Effector memory CD4-positive, alpha-beta T cell (primary cell): ENCODE measurements around the gene ATAD3A.
"Not testable (repeated sequence)": the region's sequence is repeated elsewhere in the genome, so short reads cannot be mapped to it uniquely, and the experiment has no call there.

Experiments used
- DNase-seq, 3 donors: peaks; one replicate each; pipeline ENCODE4 v3.0.0-alpha.2; 2020
- H3K27ac ChIP-seq: 2 replicates; pipeline ENCODE4 v1.7.0; 2013; ENCODE audit warnings: mild to moderate bottlenecking, low read length, moderate library complexity; ENCODE audit not compliant: insufficient read depth, poor library complexity, severe bottlenecking
- H3K27me3 ChIP-seq: replicated peaks from 2 replicates; pipeline ENCODE4 v1.7.0; 2013; ENCODE audit warnings: mild to moderate bottlenecking, low read length; ENCODE audit not compliant: insufficient read depth, control insufficient read depth, poor library complexity, severe bottlenecking
- H3K36me3 ChIP-seq: 2 replicates; pipeline ENCODE4 v1.7.0; 2013; ENCODE audit warnings: mild to moderate bottlenecking, low read length, moderate library complexity; ENCODE audit not compliant: control insufficient read depth, insufficient read depth
- H3K4me1 ChIP-seq: 2 replicates; pipeline ENCODE4 v1.7.0; 2013; ENCODE audit warnings: low read length, mild to moderate bottlenecking; ENCODE audit not compliant: control insufficient read depth, insufficient read depth, poor library complexity, severe bottlenecking
- H3K4me3 ChIP-seq: 2 replicates; pipeline ENCODE4 v1.7.0; 2013; ENCODE audit warnings: low read length, low read depth, mild to moderate bottlenecking; ENCODE audit not compliant: insufficient read depth, poor library complexity, severe bottlenecking
- H3K9me3 ChIP-seq: 2 replicates; pipeline ENCODE4 v1.7.0; 2013; ENCODE audit warnings: mild to moderate bottlenecking, low read length, moderate library complexity; ENCODE audit not compliant: control insufficient read depth

Gene ATAD3A

DNA sequence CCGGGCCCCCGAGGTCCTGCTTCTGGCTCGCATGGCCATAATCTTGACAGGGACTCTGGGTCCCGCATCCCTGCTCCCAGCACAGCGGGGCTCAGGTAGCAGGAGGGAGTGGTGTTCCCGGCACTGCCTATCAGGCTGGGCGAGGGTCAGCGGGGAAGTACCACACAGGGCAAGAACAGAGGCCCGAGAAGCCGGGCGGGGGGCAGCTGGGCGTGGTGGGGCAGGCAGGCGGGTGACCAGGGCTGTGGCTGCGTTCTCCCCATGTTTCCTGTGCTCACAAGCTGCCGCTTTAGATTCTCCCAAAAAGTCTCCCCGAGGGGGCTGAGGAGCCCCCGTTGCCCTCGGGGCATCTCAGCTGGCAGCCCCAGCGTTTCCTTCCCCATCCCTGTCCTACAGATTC, 22.1 kb upstream of the ATAD3A start:
- Histone ChIP-seq H3K36me3 (peaks cover 37% of the 10 kb centered on the region), H3K27me3 (no peaks in the 10 kb centered on the region), H3K4me1 (no peaks in the 10 kb centered on the region), H3K4me3 (no peak overlapping the region), H3K27ac (no peak overlapping the region), H3K9me3 (no peaks in the 10 kb centered on the region)
- DNase-seq = no peak

DNA sequence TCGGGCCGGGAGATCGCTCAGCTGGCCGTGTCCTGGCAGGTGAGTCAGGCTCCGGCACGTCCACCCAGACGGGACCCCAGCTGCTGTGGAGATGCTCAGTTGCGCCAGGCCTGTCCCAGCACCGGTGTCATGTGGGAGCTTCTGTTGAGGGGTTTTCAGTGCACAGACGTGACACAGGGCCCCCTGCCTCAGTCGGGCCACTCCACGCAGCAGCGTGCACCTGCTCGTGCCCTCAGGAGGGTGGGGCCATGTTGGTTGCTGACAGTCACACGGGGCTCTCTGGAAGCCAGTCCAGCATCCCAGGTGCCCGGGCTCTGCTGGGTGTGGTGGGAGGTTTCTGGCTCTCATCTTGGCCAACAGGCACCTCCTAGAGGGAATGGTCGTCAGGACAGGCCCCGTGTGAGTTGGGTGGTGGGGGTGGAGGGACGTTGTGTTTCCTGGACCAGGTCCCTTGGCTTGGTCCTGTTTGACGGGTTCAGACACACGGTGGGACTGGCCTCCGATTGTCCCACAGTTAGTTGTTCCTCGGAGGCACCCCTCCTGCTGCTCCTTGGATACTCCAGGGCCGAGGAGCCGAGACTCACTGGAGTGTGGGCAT, 21.2 kb upstream of the ATAD3A start:
- no peaks in the 10 kb centered on the region for H3K27me3 ChIP-seq

DNA sequence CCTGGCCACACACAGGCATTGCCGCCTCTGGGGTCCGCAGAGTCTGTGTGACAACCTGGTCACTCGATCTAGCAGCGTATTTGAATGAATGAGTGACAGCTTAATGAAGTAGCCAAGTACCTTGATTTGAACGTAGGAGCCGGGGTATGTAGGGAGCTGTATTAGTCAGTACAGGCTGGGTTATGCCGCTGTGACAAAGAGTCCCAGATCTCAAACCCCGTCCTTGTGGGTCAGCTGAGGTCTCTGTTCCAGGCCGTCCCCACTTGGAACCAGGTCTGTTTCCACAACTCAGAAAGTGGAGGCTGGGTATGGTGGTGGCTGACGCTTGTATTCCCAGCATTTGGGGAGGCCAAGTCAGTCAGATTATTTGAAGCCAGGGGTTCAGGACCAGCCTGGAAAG, 20.4 kb upstream of the ATAD3A start:
- Histone ChIP-seq H3K27me3 (no peaks in the 10 kb centered on the region), H3K4me3 (no peak overlapping the region), H3K4me1 (no peaks in the 10 kb centered on the region), H3K9me3 (no peaks in the 10 kb centered on the region), H3K27ac (no peak overlapping the region), H3K36me3 (peaks cover 35% of the 10 kb centered on the region)
- DNase-seq = no peak

More for the DNA sequence above, 21.2 kb upstream of the ATAD3A start:
- no peaks in the 10 kb centered on the region for H3K4me1 ChIP-seq
- H3K27ac ChIP-seq = no peak overlapping the region
- no peak for DNase-seq
- H3K36me3 ChIP-seq = peaks cover 39% of the 10 kb centered on the region
- no peak overlapping the region for H3K4me3 ChIP-seq
- H3K9me3 ChIP-seq = no peaks in the 10 kb centered on the region

DNA sequence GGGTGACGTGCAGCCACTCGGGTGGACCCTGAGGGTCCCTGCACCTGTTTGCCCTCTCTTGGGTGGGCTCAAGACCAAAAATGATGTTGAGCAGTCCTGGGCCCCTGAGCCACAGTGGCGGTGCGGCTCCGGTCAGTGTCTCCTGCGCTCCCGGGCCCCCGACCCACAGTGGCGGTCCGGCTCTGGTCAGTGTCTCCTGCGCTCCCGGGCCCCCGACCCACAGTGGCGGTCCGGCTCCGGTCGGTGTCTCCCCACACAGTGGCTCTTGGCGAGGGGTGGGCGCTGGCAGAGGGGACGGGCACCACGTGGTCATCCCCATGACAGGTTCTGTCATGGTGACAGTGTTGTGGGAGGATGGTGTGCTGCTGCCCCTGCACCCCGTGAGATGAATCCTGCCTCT, 17.7 kb upstream of the ATAD3A start:
- H3K36me3 ChIP-seq = peaks cover 26% of the 10 kb centered on the region
- not testable (repeated sequence) for H3K9me3 ChIP-seq, H3K4me1 ChIP-seq, DNase-seq, H3K27me3 ChIP-seq, H3K4me3 ChIP-seq, H3K27ac ChIP-seq

DNA sequence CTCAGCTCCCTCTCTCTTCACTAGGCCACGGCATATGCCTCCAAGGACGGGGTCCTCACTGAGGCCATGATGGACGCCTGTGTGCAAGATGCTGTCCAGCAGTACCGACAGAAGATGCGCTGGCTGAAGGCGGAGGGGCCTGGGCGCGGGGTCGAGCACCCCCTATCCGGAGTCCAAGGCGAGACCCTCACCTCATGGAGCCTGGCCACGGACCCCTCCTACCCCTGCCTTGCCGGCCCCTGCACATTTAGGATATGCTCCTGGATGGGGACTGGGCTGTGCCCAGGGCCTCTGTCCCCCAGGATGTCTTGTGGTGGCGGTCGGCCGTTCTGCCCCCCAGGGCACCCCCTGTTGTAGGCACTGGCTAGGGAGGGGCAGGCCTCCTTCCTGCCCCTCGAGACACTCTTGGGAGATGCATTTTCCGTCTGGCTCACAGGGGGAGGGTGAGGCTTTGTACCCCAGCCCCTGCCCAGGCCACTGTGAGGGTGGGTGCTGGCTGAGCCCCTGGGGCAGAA, 16.4 kb upstream of the ATAD3A start:
- DNase-seq, H3K9me3 ChIP-seq, H3K27ac ChIP-seq, H3K27me3 ChIP-seq, H3K4me3 ChIP-seq, H3K4me1 ChIP-seq: not testable (repeated sequence)
- peaks cover 18% of the 10 kb centered on the region for H3K36me3 ChIP-seq

DNA sequence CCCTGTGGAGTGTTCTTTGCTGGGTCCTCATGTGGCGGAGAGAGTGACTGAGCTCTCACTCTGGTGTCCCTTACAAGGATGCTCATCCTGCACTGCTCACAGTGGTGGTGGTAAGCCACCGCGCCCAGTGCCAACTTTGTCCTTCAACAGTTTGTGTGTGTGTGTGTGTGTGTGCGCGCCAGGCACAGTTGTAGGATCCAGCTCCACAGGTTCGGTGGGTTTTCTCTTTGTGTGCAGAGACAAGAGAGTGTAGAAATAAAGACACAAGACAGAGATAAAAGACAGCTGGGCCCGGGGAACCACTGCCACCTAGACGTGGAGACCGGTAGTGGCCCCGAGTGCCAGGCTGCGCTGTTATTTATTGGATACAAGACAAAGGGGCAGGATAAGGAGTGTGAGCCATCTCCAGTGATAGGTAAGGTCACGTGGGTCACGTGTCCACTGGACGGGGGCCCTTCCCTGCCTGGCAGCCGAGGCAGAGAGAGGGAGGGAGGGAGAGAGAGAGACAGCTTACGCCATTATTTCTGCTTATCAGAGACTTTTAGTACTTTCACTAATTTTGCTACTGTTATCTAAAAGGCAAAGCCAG, 7.1 kb upstream of the ATAD3A start:
- H3K27ac ChIP-seq = peak overlapping the region; percentile 37
- peak; percentile 42 to 68 (median 64) for DNase-seq
- not testable (repeated sequence) for H3K9me3 ChIP-seq, H3K4me3 ChIP-seq, H3K4me1 ChIP-seq, H3K27me3 ChIP-seq, H3K36me3 ChIP-seq

DNA sequence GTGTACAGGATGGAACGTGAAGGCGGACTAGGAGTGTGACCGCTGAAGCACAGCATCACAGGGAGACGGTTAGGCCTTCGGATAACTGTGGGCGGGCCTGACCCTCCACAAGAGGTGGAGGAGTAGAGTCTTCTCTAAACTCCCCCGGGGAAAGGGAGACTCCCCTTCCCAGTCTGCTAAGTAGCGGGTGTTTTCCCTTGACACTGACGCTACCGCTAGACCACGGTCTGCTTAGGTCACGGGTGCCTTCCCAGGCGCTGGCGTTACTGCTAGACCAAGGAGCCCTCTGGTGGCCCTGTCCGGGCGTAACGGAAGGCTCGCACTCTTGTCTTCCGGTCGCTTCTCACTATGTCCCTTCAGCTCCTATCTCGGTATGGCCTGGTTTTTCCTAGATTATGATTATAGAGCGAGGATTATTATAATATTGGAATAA, 6.6 kb upstream of the ATAD3A start:
- H3K4me1 ChIP-seq, H3K9me3 ChIP-seq, H3K27me3 ChIP-seq, H3K4me3 ChIP-seq, H3K36me3 ChIP-seq, H3K27ac ChIP-seq: not testable (repeated sequence)
- peak in 1 of 3 donors; percentile 15 for DNase-seq

DNA sequence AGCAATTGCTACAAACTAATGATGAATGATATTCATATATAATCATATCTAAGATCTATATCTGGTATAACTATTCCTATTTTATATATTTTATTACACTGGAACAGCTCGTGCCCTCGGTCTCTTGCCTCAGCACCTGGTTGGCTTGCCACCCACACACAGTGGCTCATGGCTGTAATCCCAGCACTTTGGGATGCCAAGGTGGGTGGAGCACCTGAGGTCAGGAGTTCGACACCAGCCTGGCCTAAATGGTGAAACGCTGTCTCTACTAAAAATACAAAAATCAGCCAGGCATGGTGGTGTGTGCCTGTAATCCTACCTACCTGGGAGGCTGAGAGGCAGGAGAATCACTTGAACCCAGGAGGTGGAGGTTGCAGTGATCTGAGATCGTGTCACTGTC, 6.2 kb upstream of the ATAD3A start:
- H3K36me3 ChIP-seq, H3K4me3 ChIP-seq, H3K9me3 ChIP-seq, H3K27ac ChIP-seq, H3K4me1 ChIP-seq, DNase-seq, H3K27me3 ChIP-seq: not testable (repeated sequence)

DNA sequence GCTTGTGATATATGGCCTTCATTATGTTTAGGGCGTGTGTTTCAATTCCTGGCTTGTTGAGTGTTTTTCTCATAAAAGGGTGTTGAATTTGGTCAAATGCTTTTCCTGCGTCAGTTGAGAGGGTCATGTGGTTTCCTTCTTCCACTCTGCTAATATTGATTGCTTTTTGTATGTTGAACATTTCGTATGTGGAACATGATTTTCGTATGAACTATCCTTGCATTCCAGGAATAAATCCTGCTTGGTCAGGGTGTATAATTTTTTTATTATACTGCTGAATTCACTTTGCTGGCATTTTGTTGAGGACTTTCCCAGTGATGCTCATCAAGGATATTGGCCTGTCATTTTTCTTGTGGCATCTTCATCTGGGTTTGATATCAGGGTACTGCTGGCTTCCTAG, 4.7 kb upstream of the ATAD3A start:
- Histone ChIP-seq H3K9me3 (no peaks in the 10 kb centered on the region), H3K4me1 (peaks cover 8% of the 10 kb centered on the region)
- DNase-seq = no peak

DNA sequence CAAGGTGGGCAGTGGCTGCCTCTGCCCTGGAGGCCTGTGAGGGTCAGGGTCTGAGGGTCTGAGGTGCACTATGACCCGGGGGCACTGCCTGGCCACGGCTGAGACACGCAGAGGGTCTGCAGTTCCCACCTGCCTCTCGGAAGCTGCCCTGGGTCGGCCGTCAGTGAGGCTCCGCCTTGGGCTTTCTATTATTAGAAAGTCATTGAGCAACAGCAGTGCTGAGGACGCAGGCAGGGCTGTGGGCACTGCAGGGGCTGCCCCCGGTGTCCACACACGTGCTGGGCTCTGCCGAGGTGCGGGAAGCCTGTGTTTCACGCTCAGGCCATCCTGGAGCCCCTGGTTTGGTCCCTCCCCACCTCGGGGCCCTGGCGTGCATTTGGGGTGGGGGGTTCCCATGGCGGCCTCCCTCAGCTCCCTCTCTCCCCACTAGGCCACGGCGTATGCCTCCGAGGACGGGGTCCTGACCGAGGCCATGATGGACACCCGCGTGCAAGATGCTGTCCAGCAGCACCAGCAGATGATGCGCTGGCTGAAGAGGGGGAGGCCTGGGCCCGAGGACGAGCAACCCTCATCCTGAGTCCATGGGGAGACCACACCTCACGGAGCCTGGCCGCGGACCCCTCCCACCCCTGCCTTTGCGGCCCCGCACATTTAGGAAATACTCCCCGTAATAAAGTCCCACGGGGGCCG, 3.0 kb upstream of the ATAD3A start:
- not testable (repeated sequence) for H3K27ac ChIP-seq, H3K27me3 ChIP-seq, H3K9me3 ChIP-seq, DNase-seq, H3K36me3 ChIP-seq, H3K4me1 ChIP-seq, H3K4me3 ChIP-seq

More for the DNA sequence above, 4.7 kb upstream of the ATAD3A start:
- H3K4me3 ChIP-seq = no peak overlapping the region
- H3K27ac ChIP-seq = no peak overlapping the region
- H3K27me3 ChIP-seq = no peaks in the 10 kb centered on the region
- no peaks in the 10 kb centered on the region for H3K36me3 ChIP-seq
